ENCODE results near the gene PGAP2. TPM values are rescaled to one million over a fixed set of nuclear protein-coding genes. Genes with fewer than 3 reads are reported as not detected.

Gene PGAP2
- total and polyA plus RNA-seq, 2 of the 4 experiments (the other 2 are of a cell fraction): 10.6 to 31.3 TPM

GRCh38 chr11:3860375-3860774, 52.0 kb downstream of the PGAP2 start:
- Histone ChIP-seq H3K18ac (ENCODE audit: low read depth, low read length) (no peak overlapping the region), H3K23ac (ENCODE audit: low read depth, low read length) (no peak overlapping the region), H3K4me3 (ENCODE audit: insufficient read depth, low read depth, low read length) (no peak overlapping the region), H4K8ac (ENCODE audit: low read depth in 2 of 2, low read length in 2 of 2) (no peak overlapping the region), H3K9me1 (ENCODE audit: insufficient read depth, low read length) (0 out of 2 replicates have a peak, but pooled peaks cover 15% of the 10 kb centered on the region), H2BK5ac (ENCODE audit: low read depth, low read length, poor library complexity, severe bottlenecking) (no peak overlapping the region), H3K9me3 (ENCODE audit: control insufficient read depth, insufficient read depth, low read length) (no peaks in the 10 kb centered on the region), H3K27ac (ENCODE audit: insufficient read depth, low read length) (no peak overlapping the region), H2BK20ac (ENCODE audit: low read depth, low read length) (no peak overlapping the region), H4K20me1 (ENCODE audit: insufficient read depth, low read length) (no peaks in the 10 kb centered on the region), H3K4me2 (ENCODE audit: low read depth, low read length) (no peak overlapping the region), H2AFZ (replicated peaks; ENCODE audit: low read length, poor library complexity) (no peak overlapping the region), H3K4ac (ENCODE audit: low read depth, low read length) (no peak overlapping the region), H3K9ac (ENCODE audit: low read depth, low read length) (no peak overlapping the region), H2AK9ac (replicated peaks; ENCODE audit: low read depth, low read length, poor library complexity) (no peak overlapping the region), H3K27me3 (ENCODE audit: control insufficient read depth, insufficient read depth, low read length) (no peaks in the 10 kb centered on the region), H3K36me3 (ENCODE audit: control insufficient read depth, insufficient read depth, low read length) (no peaks in the 10 kb centered on the region), H2BK15ac (ENCODE audit: low read depth, low read length) (no peak overlapping the region), H3K56ac (ENCODE audit: extremely low read depth, insufficient read depth, low read length) (no peak overlapping the region), H2AK5ac (ENCODE audit: low read depth, low read length) (no peak overlapping the region), H4K91ac (ENCODE audit: insufficient read depth, low read depth, low read length) (no peak overlapping the region), H3K79me1 (ENCODE audit: low read depth in 1 of 2, low read length in 2 of 2) (peaks cover 44 to 67% of the 10 kb centered on the region in 2 experiments), H2BK120ac (ENCODE audit: low read depth, low read length) (no peak overlapping the region), H4K5ac (ENCODE audit: low read depth, low read length) (no peak overlapping the region), H3K14ac (replicated peaks; ENCODE audit: low read depth, low read length) (no peak overlapping the region), H3K4me1 (ENCODE audit: control insufficient read depth, insufficient read depth, low read length) (peaks cover 15% of the 10 kb centered on the region)
- CTCF ChIA-PET: interaction anchor here (1.5 kb wide), 1 partner anchor 11 kb away, joined by 4 read pairs; no protein-coding TSS in a partner anchor
- no peak for ATAC-seq (ENCODE audit: low read depth)
- no CpG with 5 or more reads among the region's 2 CpGs for WGBS, 2 experiments (ENCODE audit: extremely low coverage in 2 of 2, insufficient read length in 1 of 2)
- DNase-seq: peak; percentile 41
- TF ChIP-seq ELK1 (IDR thresholded peaks at IDR 0.05; ENCODE audit: borderline replicate concordance, low read depth, low read length) (no peak), USF2 (IDR thresholded peaks at IDR 0.05; ENCODE audit: low read depth, low read length) (no peak), CEBPB (IDR thresholded peaks at IDR 0.05; ENCODE audit: low read depth, low read length) (no peak), NFE2L2 (IDR thresholded peaks at IDR 0.05; ENCODE audit: low read depth, low read length) (no peak), POLR2A (IDR thresholded peaks at IDR 0.05; ENCODE audit: low read depth, low read length) (no peak), CHD1 (IDR thresholded peaks at IDR 0.05; ENCODE audit: low read depth, low read length) (no peak), RCOR1 (IDR thresholded peaks at IDR 0.05; ENCODE audit: insufficient replicate concordance, low read length) (no peak), FOS (IDR thresholded peaks at IDR 0.05; ENCODE audit: low read depth, low read length) (no peak), MAZ (IDR thresholded peaks at IDR 0.05; ENCODE audit: borderline replicate concordance, low read depth, low read length) (no peak), RFX5 (IDR thresholded peaks at IDR 0.05; ENCODE audit: low read depth, low read length) (no peak), BHLHE40 (IDR thresholded peaks at IDR 0.05; ENCODE audit: low read depth, low read length) (no peak), RAD21 (IDR thresholded peaks at IDR 0.05; ENCODE audit: low read length) (no peak), SMC3 (IDR thresholded peaks at IDR 0.05; ENCODE audit: low read depth, low read length) (no peak), MXI1 (IDR thresholded peaks at IDR 0.05; ENCODE audit: borderline replicate concordance, low read depth, low read length) (no peak), MAFK (IDR thresholded peaks at IDR 0.05; ENCODE audit: low read depth, low read length) (no peak), CTCF (conservative IDR thresholded peaks at IDR 0.05; ENCODE audit: low read depth, low read length) (no peak)
- intact Hi-C loops (cut with micrococcal nuclease) (no loop called here), dilution Hi-C loops (cut with HindIII; ENCODE audit: low sequenced_read_pairs, unreplicated experiment) (no loop called here), in situ Hi-C loops (cut with MboI; ENCODE audit: low sequenced_read_pairs) (no loop called here)
- POLR2A ChIA-PET (ENCODE audit: unreplicated experiment): no interaction called here
- BruUV-seq (replicated peaks): no TSS peak
